Activated B cell treated with CpG ODN at 0.5 μM for 24 hours (primary cell): Measurements from ENCODE around the gene ZMYM3. TPM values are rescaled to one million over a fixed set of nuclear protein-coding genes. Genes with fewer than 3 reads are reported as not detected.

Experiments
- ATAC-seq: fragments of 200-7000 bp; cut with Tn5 transposase; one replicate; pipeline ENCODE4 v1.10.0; 2021; ENCODE audit warnings: low read depth, mild to moderate bottlenecking, moderate library complexity
- CTCF ChIA-PET: fragments of 350-600 bp; sonication (Branson Sonifier 250); formaldehyde crosslinking; loops from one replicate; lab custom pipeline; 2021; ENCODE audit warnings: antibody characterized with exemption; lab: Charles Lee
- POLR2A ChIA-PET: fragments of 350-600 bp; sonication (Branson Sonifier 250); formaldehyde crosslinking; loops from one replicate; lab custom pipeline; 2021; ENCODE audit warnings: antibody characterized with exemption; lab: Charles Lee
- DNase-seq: peaks from one replicate; pipeline ENCODE4 v3.0.0; 2022
- H3K27ac Mint-ChIP-seq: one replicate; pipeline ENCODE4 v1.8.0; 2020; ENCODE audit warnings: mixed read lengths
- H3K27me3 Mint-ChIP-seq: one replicate; pipeline ENCODE4 v1.8.0; 2021; ENCODE audit warnings: mixed read lengths
- H3K36me3 Mint-ChIP-seq: one replicate; pipeline ENCODE4 v1.8.0; 2021; ENCODE audit warnings: low read depth, mixed read lengths
- H3K4me1 Mint-ChIP-seq: one replicate; pipeline ENCODE4 v1.8.0; 2021; ENCODE audit warnings: mixed read lengths
- H3K4me3 Mint-ChIP-seq: one replicate; pipeline ENCODE4 v1.8.0; 2020; ENCODE audit warnings: mild to moderate bottlenecking, mixed read lengths
- H3K9me3 Mint-ChIP-seq: one replicate; pipeline ENCODE4 v1.8.0; 2020; ENCODE audit warnings: mixed read lengths
- CTCF ChIP-seq: fragments of 200-600 bp; IDR thresholded peaks from one replicate; pipeline ENCODE4 v1.8.0; 2022; ENCODE audit warnings: antibody characterized with exemption, mild to moderate bottlenecking
- intact Hi-C: fragments of 100-400 bp; cut with micrococcal nuclease; formaldehyde crosslinking; loops from one replicate; pipeline ENCODE4 v1.15.1; 2024
- total RNA-seq: library from RNA; stranded (reverse); gene quantifications from 2 replicates; pipeline ENCODE4 v1.2.3, GENCODE V29; 2022

The ZMYM3 gene
- total RNA-seq, 1 donor from 2014 or later = 28.2 TPM

- Mint-ChIP-seq H3K36me3 (no peaks in the 10 kb centered on the region), H3K4me3 (no peak overlapping the region), H3K27me3 (peaks cover 1% of the 10 kb centered on the region), H3K9me3 (no peaks in the 10 kb centered on the region), H3K27ac (no peak overlapping the region), H3K4me1 (no peaks in the 10 kb centered on the region)
- ChIA-PET CTCF (no interaction called here), POLR2A (no interaction called here)
- ATAC-seq (no peak), DNase-seq (no peak)
- TF ChIP-seq CTCF = no peak
- intact Hi-C loops = no loop called here
Measured at GRCh38 chrX:71227370-71228062, 26.4 kb downstream of the ZMYM3 start.

GRCh38 chrX:71225676-71226075, 28.3 kb downstream of the ZMYM3 start:
- CTCF ChIA-PET = no interaction called here
- no peaks in the 10 kb centered on the region for H3K36me3 Mint-ChIP-seq
- POLR2A ChIA-PET = no interaction called here
- H3K4me1 Mint-ChIP-seq = no peaks in the 10 kb centered on the region
- intact Hi-C loops = no loop called here
- H3K27me3 Mint-ChIP-seq = peaks cover 1% of the 10 kb centered on the region
- DNase-seq (no peak), ATAC-seq (no peak)
- H3K4me3 Mint-ChIP-seq = no peak overlapping the region
- TF ChIP-seq CTCF = no peak
- no peak overlapping the region for H3K27ac Mint-ChIP-seq
- H3K9me3 Mint-ChIP-seq = no peaks in the 10 kb centered on the region

- H3K9me3 Mint-ChIP-seq = no peaks in the 10 kb centered on the region
- CTCF ChIA-PET = no interaction called here
- POLR2A ChIA-PET = no interaction called here
- no peaks in the 10 kb centered on the region for H3K36me3 Mint-ChIP-seq
- no peak for TF ChIP-seq CTCF
- H3K4me1 Mint-ChIP-seq = no peaks in the 10 kb centered on the region
- H3K27me3 Mint-ChIP-seq = peaks cover 1% of the 10 kb centered on the region
- intact Hi-C loops = no loop called here
- H3K27ac Mint-ChIP-seq = no peak overlapping the region
- H3K4me3 Mint-ChIP-seq = no peak overlapping the region
- no peak for ATAC-seq
- no peak for DNase-seq
Measured at GRCh38 chrX:71225009-71225408, 28.9 kb downstream of the ZMYM3 start.

GRCh38 chrX:71224098-71224708, 29.7 kb downstream of the ZMYM3 start:
- H3K4me1 Mint-ChIP-seq = no peaks in the 10 kb centered on the region
- H3K27me3 Mint-ChIP-seq = peaks cover 1% of the 10 kb centered on the region
- no peaks in the 10 kb centered on the region for H3K9me3 Mint-ChIP-seq
- ATAC-seq = no peak
- no peak for DNase-seq
- TF ChIP-seq CTCF = no peak
- H3K27ac Mint-ChIP-seq = no peak overlapping the region
- H3K36me3 Mint-ChIP-seq = no peaks in the 10 kb centered on the region
- POLR2A ChIA-PET = no interaction called here
- CTCF ChIA-PET = no interaction called here
- H3K4me3 Mint-ChIP-seq = no peak overlapping the region
- intact Hi-C loops = no loop called here

GRCh38 chrX:71222929-71223328, 31.0 kb downstream of the ZMYM3 start, which contains the start of gene GJB1:
Gene GJB1 (plus strand): TSS chrX:71223224. CDS start chrX:71223708, 484 bp downstream.
- Mint-ChIP-seq H3K36me3 (no peaks in the 10 kb centered on the region), H3K4me3 (no peak within 1 kb of the TSS), H3K27me3 (peaks cover 1% of the 10 kb centered on the region), H3K4me1 (no peaks in the 10 kb centered on the region), H3K9me3 (no peaks in the 10 kb centered on the region), H3K27ac (no peak within 1 kb of the TSS)
- DNase-seq = no peak
- intact Hi-C loops = no loop called here
- POLR2A ChIA-PET = no interaction called here
- TF ChIP-seq CTCF = no peak
- no peak for ATAC-seq
- CTCF ChIA-PET = no interaction called here
